Esophagus muscularis mucosa (tissue), 4 donors: Measurements from ENCODE around the gene B4GALT7. TPM values are rescaled to one million over a fixed set of nuclear protein-coding genes. Genes with fewer than 3 reads are reported as not detected.

Experiments used
- total RNA-seq, 4 donors: library from RNA; depleted of rRNA; stranded (reverse); fragments of >200 nt; gene quantifications; one replicate each; pipeline versions ENCODE4 v1.1.0 to v1.2.1, GENCODE V29; 2016

B4GALT7 gene
- total RNA-seq, 4 donors from 2014 or later: 14.3 to 17.9 (median 16.9) TPM

Other genes with a start within 250 kb of the B4GALT7 start
- 100 to 1,000 TPM in 3 of 4 donors, 10 to 100 TPM in 1; 95.1 to 168 (median 128) TPM for gene LMAN2, start 248.5 kb upstream of the B4GALT7 start, total RNA-seq
- 10 to 100 TPM in 2 of 4 donors, 1 to 10 TPM in 2; 3.7 to 18.3 (median 11.9) TPM for gene RGS14, start 242.2 kb upstream of the B4GALT7 start, total RNA-seq
- gene SLC34A1, start 215.7 kb upstream of the B4GALT7 start, total RNA-seq: not detected
- gene PFN3, start 199.5 kb upstream of the B4GALT7 start, total RNA-seq: not detected
- gene F12, start 190.6 kb upstream of the B4GALT7 start, total RNA-seq: under 1 TPM in 1 of 4 donors, not detected in 3; 0.17 TPM
- 10 to 100 TPM; 29.1 to 44.7 (median 36.3) TPM for gene GRK6, start 173.5 kb upstream of the B4GALT7 start, total RNA-seq
- gene PRR7, start 153.3 kb upstream of the B4GALT7 start, total RNA-seq: 1 to 10 TPM in 2 of 4 donors, under 1 TPM in 2; 0.42 to 2.5 (median 1.6) TPM
- 100 to 1,000 TPM in 3 of 4 donors, 10 to 100 TPM in 1; 92.2 to 160 (median 130) TPM for gene DBN1, start 126.5 kb upstream of the B4GALT7 start, total RNA-seq
- gene PDLIM7, start 102.5 kb upstream of the B4GALT7 start, total RNA-seq: 1,000 to 10,000 TPM in 1 of 4 donors, 100 to 1,000 TPM in 3; 316 to 1,085 (median 575) TPM
- 10 to 100 TPM in 1 of 4 donors, 1 to 10 TPM in 3; 6.7 to 15.2 (median 7.5) TPM for gene DOK3, start 90.3 kb upstream of the B4GALT7 start, total RNA-seq
- gene DDX41, start 83.2 kb upstream of the B4GALT7 start, total RNA-seq: 10 to 100 TPM; 58.1 to 92.1 (median 66.0) TPM
- 10 to 100 TPM; 24.4 to 65.6 (median 50.7) TPM for gene FAM193B, start 45.6 kb upstream of the B4GALT7 start, total RNA-seq
- 10 to 100 TPM; 47.3 to 75.7 (median 62.3) TPM for gene TMED9, start 7.9 kb upstream of the B4GALT7 start, total RNA-seq
- 1 to 10 TPM in 3 of 4 donors, under 1 TPM in 1; 0.83 to 7.8 (median 2.4) TPM for gene FAM153A, start 182.8 kb downstream of the B4GALT7 start, total RNA-seq